Smooth muscle cell (in vitro differentiated cells): Measurements from ENCODE around the gene ANKMY1. TPM values are rescaled to one million over a fixed set of nuclear protein-coding genes. Genes with fewer than 3 reads are reported as not detected.

ENCODE experiments used
- DNase-seq: peaks from one replicate; lab custom pipeline; 2025; ENCODE audit not compliant: unreplicated experiment; lab: John Stamatoyannopoulos, UW
- H2AFZ ChIP-seq: fragments of 200-600 bp; sonication (generic); 2 replicates; pipeline ENCODE4 v1.6.0; 2016; ENCODE audit warnings: antibody characterized with exemption, low read depth, mild to moderate bottlenecking
- H3F3A ChIP-seq: fragments of 200-600 bp; sonication (generic); 2 replicates; pipeline ENCODE4 v1.6.0; 2017; ENCODE audit warnings: antibody characterized with exemption, low read depth
- H3K27ac ChIP-seq: fragments of 200-600 bp; sonication (generic); 2 replicates; pipeline ENCODE4 v1.5.1; 2016; ENCODE audit warnings: low read depth, mild to moderate bottlenecking
- H3K27me3 ChIP-seq: fragments of 200-600 bp; sonication (generic); 2 replicates; pipeline ENCODE4 v1.6.1; 2016; ENCODE audit warnings: low read depth, mild to moderate bottlenecking
- H3K36me3 ChIP-seq: fragments of 200-600 bp; sonication (generic); 2 replicates; pipeline ENCODE4 v1.5.1; 2016; ENCODE audit warnings: low read depth
- H3K4me1 ChIP-seq: fragments of 200-600 bp; sonication (generic); 2 replicates; pipeline ENCODE4 v1.5.1; 2016; ENCODE audit warnings: low read depth
- H3K4me2 ChIP-seq: fragments of 200-600 bp; sonication (generic); 2 replicates; pipeline ENCODE4 v1.6.0; 2016; ENCODE audit warnings: mild to moderate bottlenecking
- H3K4me3 ChIP-seq: fragments of 200-600 bp; sonication (generic); 2 replicates; pipeline ENCODE4 v1.5.1; 2016; ENCODE audit warnings: mild to moderate bottlenecking
- H3K79me2 ChIP-seq: fragments of 200-600 bp; sonication (generic); 2 replicates; pipeline ENCODE4 v1.6.0; 2016; ENCODE audit warnings: low read depth, mild to moderate bottlenecking
- H3K9ac ChIP-seq: fragments of 200-600 bp; sonication (generic); 2 replicates; pipeline ENCODE4 v1.6.0; 2016; ENCODE audit warnings: low read depth
- H3K9me3 ChIP-seq: fragments of 200-600 bp; sonication (generic); replicated peaks from 2 replicates; pipeline ENCODE4 v1.5.1; 2016; ENCODE audit warnings: low read depth
- H4K20me1 ChIP-seq: fragments of 200-600 bp; sonication (generic); 2 replicates; pipeline ENCODE4 v1.6.0; 2016; ENCODE audit warnings: low read depth
- WGBS: methylation state at CpG from one replicate; pipeline ENCODE4 v1.1.7; 2016; ENCODE audit warnings: low lambda C conversion rate; 5-methylcytosine and 5-hydroxymethylcytosine counted together
- microRNA counts: library from miRNA; unstranded; fragments of <30 nt; microRNA quantifications from one replicate; lab custom pipeline; 2016
- microRNA-seq: library from miRNA; unstranded; fragments of <30 nt; microRNA quantifications from one replicate; pipeline ENCODE4, GENCODE V29; 2016; ENCODE audit warnings: borderline number of aligned reads
- polyA plus RNA-seq: library from polyadenylated mRNA; unstranded; fragments of >200 nt; fragmentation: Nextera tagmentation; extraction: Ambion mirVana; gene quantifications from 2 replicates; pipeline ENCODE4 v1.2.1, GENCODE V29; 2016
- small RNA-seq: library from RNA; depleted of rRNA; stranded (forward); fragments of <200 nt; gene quantifications from one replicate; pipeline ENCODE3, GENCODE V24; 2014
- total RNA-seq: library from RNA; depleted of rRNA; stranded (reverse); fragments of >200 nt; gene quantifications from 2 replicates; pipeline ENCODE4 v1.2.3, GENCODE V29; 2014
- TF ChIP-seq, protein P1 (sequence below): fragments of 200-600 bp; sonication (generic); IDR thresholded peaks from 2 replicates; pipeline ENCODE4 v1.5.1; 2017; ENCODE audit warnings: borderline replicate concordance, mild to moderate bottlenecking, antibody characterized with exemption; ENCODE audit not compliant: insufficient read depth, poor library complexity, severe bottlenecking

The ANKMY1 gene
- total and polyA plus RNA-seq, 2 experiments from 2014 or later: 6.4 to 8.7 TPM

DNA sequence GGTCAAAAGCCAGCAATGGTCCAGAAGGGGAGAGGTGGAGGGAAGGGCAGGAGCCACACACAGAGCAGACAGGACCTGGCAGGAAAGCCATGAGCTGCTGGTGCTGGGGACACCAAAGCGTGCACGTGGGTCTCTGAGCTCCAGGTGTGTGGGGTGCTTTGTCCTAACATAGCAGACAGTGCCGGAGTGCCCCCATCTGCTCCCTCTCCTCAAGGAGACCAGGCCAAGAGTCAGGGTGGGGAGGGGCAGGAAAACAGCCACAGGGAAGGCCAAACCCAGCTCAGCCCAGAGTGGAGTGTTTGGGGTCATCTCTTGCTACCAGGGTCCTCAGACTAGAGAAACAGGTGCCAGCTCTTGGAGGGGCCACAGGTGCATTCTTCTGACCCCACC, 126.5 kb downstream of the ANKMY1 start:
- Histone ChIP-seq H3K79me2 (peaks cover 4% of the 10 kb centered on the region), H3K4me3 (no peak overlapping the region), H4K20me1 (peaks cover 2% of the 10 kb centered on the region), H3F3A (no peaks in the 10 kb centered on the region), H2AFZ (no peak overlapping the region), H3K4me2 (no peak overlapping the region), H3K9ac (no peak overlapping the region), H3K27ac (no peak overlapping the region), H3K27me3 (no peaks in the 10 kb centered on the region), H3K4me1 (peaks cover 9% of the 10 kb centered on the region), H3K9me3 (no peaks in the 10 kb centered on the region), H3K36me3 (no peaks in the 10 kb centered on the region)
- DNase-seq: no peak
- WGBS: 88% methylated on average over 3 of the region's 3 CpGs
- TF ChIP-seq, protein P1, sequence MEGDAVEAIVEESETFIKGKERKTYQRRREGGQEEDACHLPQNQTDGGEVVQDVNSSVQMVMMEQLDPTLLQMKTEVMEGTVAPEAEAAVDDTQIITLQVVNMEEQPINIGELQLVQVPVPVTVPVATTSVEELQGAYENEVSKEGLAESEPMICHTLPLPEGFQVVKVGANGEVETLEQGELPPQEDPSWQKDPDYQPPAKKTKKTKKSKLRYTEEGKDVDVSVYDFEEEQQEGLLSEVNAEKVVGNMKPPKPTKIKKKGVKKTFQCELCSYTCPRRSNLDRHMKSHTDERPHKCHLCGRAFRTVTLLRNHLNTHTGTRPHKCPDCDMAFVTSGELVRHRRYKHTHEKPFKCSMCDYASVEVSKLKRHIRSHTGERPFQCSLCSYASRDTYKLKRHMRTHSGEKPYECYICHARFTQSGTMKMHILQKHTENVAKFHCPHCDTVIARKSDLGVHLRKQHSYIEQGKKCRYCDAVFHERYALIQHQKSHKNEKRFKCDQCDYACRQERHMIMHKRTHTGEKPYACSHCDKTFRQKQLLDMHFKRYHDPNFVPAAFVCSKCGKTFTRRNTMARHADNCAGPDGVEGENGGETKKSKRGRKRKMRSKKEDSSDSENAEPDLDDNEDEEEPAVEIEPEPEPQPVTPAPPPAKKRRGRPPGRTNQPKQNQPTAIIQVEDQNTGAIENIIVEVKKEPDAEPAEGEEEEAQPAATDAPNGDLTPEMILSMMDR: no peak

DNA sequence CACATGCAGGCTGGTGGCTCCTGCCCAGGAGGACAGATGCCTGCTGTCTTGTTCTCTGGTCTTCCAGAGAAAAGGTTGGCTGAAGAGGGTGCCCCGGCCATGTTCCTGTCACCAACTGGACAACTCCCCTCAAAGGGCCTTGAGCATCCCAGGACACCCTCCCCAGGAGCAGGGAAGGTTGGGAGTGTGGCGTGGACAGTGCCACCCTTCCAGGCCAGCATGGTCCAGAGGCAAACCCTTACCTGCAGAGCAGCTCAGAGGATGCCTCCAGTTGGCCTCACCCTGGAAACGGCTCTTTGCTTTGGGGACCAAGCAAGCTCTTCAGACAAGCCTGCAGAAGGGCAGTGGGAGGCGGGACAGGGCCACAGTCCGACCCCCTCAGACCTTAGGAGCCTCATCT, 127.2 kb downstream of the ANKMY1 start:
- no peak overlapping the region for H2AFZ ChIP-seq
- no peaks in the 10 kb centered on the region for H3F3A ChIP-seq
- H3K79me2 ChIP-seq: no peaks in the 10 kb centered on the region
- 91% methylated on average over 5 of the region's 5 CpGs for WGBS
- no peak for DNase-seq
- H3K4me3 ChIP-seq: no peak overlapping the region
- no peaks in the 10 kb centered on the region for H3K9me3 ChIP-seq
- H3K27me3 ChIP-seq: no peaks in the 10 kb centered on the region
- TF ChIP-seq, protein P1: no peak
- no peak overlapping the region for H3K27ac ChIP-seq
- H3K4me1 ChIP-seq: peaks cover 9% of the 10 kb centered on the region
- no peak overlapping the region for H3K9ac ChIP-seq
- no peaks in the 10 kb centered on the region for H4K20me1 ChIP-seq
- no peaks in the 10 kb centered on the region for H3K36me3 ChIP-seq
- H3K4me2 ChIP-seq: no peak overlapping the region

DNA sequence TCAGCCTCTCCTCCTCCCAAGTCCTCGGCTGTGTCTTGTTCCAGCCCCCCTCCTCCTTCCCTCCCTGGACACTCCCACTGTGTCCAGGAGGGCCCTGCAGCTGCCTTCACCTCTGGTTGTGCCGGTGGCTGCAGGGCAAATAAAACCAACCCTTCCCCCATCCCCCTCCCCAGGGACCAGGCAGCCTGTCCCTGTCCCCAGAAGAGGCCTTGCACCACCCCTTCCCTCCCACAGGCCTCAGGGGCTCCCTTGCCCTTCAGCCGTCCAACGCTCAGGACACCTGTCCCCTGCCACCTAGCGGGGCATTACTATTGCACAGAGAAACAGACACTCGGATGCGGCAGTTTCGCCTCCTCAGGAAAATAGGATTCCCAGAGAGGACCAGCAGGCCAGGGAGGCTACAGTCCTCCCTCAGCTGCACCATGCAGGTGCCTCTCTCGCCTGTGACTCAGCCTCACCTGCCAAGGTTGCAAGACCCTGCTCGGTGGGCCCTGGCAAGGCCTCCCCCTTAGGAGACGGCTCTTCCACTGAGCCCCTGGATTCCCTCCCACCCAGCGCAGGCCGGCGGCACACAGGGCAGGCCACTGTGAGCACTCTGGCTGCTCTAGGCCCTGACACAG, 127.8 kb downstream of the ANKMY1 start:
- H3K4me3 ChIP-seq: no peak overlapping the region
- no peaks in the 10 kb centered on the region for H3F3A ChIP-seq
- H3K4me2 ChIP-seq: no peak overlapping the region
- no peak for DNase-seq
- H3K4me1 ChIP-seq: peaks cover 9% of the 10 kb centered on the region
- no peaks in the 10 kb centered on the region for H3K27me3 ChIP-seq
- 88% methylated on average over 14 of the region's 14 CpGs for WGBS
- H3K36me3 ChIP-seq: no peaks in the 10 kb centered on the region
- H3K79me2 ChIP-seq: no peaks in the 10 kb centered on the region
- no peak overlapping the region for H3K9ac ChIP-seq
- H4K20me1 ChIP-seq: no peaks in the 10 kb centered on the region
- TF ChIP-seq, protein P1: no peak
- no peak overlapping the region for H3K27ac ChIP-seq
- H2AFZ ChIP-seq: no peak overlapping the region
- no peaks in the 10 kb centered on the region for H3K9me3 ChIP-seq

MicroRNAs within 50 kb of the gene (microRNA counts, 767-probe panel; counts per million panel counts)
- 6,033 counts per million, percentile 31 among the panel's probes with 10 or more counts for microRNA hsa-miR-149-5p (lab: Ali Mortazavi, UCI)

Small RNA genes lying within 50 kb of the gene (microRNA-seq; reads per million reads assigned to microRNA genes)
- 6,255 reads per million, percentile 92 among the genes with 10 or more reads in this experiment for gene MIR149

Small RNA genes lying within 50 kb of the gene (small RNA-seq; reads per million reads assigned to genes)
- 6.9 reads per million, percentile 70 among the genes with 10 or more reads in this experiment for gene MIR149

Other genes with a start within 250 kb of the ANKMY1 start
- gene GPC1, start 122.3 kb downstream of the ANKMY1 start, total RNA-seq: 86.4 and 88.9 TPM in 2 replicates
- 221 and 236 TPM in 2 replicates for gene GPC1, start 122.3 kb downstream of the ANKMY1 start, polyA plus RNA-seq
- 2.2 and 2.9 TPM in 2 replicates for gene DUSP28, start 2.4 kb upstream of the ANKMY1 start, total RNA-seq
- 6.4 and 6.5 TPM in 2 replicates for gene DUSP28, start 2.4 kb upstream of the ANKMY1 start, polyA plus RNA-seq
- 13.5 and 15.3 TPM in 2 replicates for gene RNPEPL1, start 10.5 kb upstream of the ANKMY1 start, total RNA-seq
- gene RNPEPL1, start 10.5 kb upstream of the ANKMY1 start, polyA plus RNA-seq: 40.9 and 48.3 TPM in 2 replicates
- gene CAPN10, start 28.7 kb upstream of the ANKMY1 start, total RNA-seq: 6.6 and 6.9 TPM in 2 replicates
- 17.0 and 23.6 TPM in 2 replicates for gene CAPN10, start 28.7 kb upstream of the ANKMY1 start, polyA plus RNA-seq
- gene GPR35, start 67.5 kb upstream of the ANKMY1 start, total RNA-seq: 1.2 and 1.3 TPM in 2 replicates
- gene GPR35, start 67.5 kb upstream of the ANKMY1 start, polyA plus RNA-seq: 1.4 and 2.1 TPM in 2 replicates
- not detected in 2 replicates for gene AQP12B, start 124.9 kb upstream of the ANKMY1 start, total RNA-seq
- not detected in 2 replicates for gene AQP12B, start 124.9 kb upstream of the ANKMY1 start, polyA plus RNA-seq
- gene AQP12A, start 133.9 kb upstream of the ANKMY1 start, total RNA-seq: not detected in 2 replicates
- gene AQP12A, start 133.9 kb upstream of the ANKMY1 start, polyA plus RNA-seq: not detected in 2 replicates